Stimulated activated CD4-positive, alpha-beta T cell treated with anti-CD3 and anti-CD28 coated beads, Interleukin-2, amount 100 ng/mL, for 48 hours (primary cell): ENCODE results near the gene FGD3.

Experiments used
- DNase-seq, 2 donors: peaks; one replicate each; pipeline ENCODE4 v3.0.0-alpha.2; 2020

FGD3 gene

DNA sequence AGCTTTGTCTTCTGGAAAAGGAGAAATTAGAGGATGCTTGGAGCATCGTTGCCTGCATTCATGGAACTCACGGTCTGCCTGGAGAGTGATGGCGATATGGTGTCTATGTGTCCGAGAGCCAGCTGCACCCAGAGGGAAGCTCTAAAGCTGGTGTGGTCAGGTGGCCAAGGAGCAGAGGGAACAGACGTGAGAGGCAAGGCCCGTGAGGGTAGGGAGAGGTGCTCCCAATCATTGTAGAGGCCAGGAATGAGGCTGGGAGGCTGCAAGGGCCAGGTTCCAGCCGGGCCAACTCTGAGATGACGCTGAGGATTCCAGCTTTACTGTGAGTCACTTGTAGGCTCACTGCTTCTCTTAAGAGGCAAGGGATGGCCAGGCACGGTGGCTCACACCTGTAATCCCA is 7.6 kb downstream of the FGD3 start:
- DNase-seq, result no peak

GRCh38 chr9:92960561-92961290 is 13.4 kb downstream of the FGD3 start:
- no peak for DNase-seq

DNA sequence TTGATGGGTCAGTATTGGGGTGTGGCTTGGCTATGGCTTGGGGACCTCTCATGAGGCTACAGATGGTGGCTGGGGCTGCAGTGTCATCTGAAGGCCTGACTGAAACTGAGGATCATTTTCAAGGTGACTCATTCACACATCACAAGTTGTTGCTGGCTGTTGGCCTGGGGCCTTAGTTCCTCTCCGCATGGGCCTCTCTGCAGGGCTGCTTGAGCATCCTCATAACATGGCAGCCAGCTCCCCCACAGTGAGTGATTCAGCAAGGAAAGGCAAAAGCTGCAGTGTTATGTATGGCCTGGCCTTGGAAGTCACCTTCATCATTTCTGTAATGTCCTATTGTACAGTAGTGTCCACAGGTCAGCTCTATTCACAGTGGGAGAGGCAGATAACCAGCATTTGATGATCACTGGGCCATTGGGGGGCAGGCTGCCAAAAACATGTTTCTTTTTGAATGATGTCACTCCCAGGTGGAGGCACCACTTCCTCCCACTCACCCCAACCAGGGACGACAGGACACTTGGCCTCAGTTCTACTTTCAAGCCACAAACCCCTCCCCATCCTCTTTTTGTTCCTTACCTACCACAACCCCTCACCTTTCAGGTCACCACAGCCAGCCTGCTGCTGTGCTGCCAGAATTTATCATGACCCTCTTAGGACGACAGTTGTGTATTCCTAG is 14.4 kb downstream of the FGD3 start:
- no peak for DNase-seq

DNA sequence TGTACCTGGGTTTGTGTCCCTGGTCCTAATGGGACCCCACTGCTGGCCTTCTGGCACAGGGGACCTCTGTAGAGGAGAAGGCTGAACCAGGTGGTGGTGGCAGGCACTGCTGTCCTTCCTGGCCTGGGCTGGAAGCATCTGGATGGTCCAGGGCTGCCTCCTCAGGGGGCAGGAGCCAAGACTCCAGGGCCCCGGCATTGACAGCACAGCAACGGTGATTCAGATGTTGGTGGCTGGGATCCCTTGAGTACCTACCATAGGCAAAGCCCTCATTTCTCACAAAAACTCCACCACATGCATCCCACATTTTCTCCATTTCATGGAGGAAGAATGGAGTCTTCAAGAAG is 15.0 kb downstream of the FGD3 start:
- no peak for DNase-seq

DNA sequence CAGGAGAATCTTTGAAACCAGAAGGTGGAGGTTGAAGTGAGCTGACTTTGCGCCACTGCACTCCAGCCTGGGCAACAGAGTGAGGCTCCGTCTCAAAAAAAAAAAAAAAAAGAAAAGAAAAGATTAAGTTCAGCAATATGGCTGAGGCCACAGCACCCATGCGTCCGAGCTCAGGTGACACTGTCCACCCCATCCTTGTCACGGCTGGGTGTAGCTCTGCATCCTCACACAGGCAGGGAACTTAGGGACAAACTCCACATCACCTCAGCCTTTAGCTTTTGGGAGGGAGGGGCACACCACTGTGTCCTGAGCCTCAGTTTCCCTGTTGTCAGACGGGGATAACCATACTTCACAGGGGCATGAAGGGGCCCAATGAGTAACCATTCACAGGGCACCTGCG is 15.5 kb downstream of the FGD3 start:
- DNase-seq, result no peak

DNA sequence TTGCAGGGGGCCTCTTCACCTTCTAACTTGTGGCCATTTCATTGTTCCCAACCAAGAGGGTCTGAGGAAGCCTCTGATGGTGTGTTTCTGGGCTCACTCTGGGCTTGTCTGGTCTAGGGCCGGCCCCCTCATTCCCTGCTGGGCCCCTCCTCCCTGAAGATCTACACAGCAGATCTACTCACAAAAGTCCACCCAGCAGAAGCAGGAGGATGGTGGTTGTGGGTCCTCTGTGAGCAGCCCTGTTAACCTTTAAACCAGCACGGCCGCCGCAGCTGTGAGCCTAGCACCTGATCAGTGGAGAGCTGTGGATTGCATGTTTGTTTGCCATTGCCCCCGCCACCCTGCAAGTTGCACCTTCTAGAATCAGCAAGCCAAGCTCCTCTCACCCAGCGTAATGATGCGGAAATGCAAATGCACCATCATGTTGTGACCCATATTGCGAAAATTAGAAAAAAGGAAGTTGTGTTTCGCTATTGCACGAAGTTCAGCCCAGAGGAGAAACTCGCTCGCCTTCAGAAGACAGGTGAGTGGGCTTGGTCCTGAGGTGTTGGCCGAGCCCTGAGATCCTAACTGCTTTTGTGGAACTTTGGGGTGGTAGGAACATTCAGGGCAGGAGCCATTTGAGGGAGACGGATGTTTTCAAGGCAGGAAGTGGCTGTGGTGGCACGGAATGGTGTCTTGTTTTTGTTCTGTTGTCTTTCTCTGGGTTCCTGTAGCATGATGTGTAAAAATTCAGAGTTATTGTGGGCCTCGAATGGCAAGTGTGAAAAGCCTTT is 16.7 kb downstream of the FGD3 start:
- no peak for DNase-seq

GRCh38 chr9:92964607-92965060 is 17.3 kb downstream of the FGD3 start:
- DNase-seq, result no peak

DNA sequence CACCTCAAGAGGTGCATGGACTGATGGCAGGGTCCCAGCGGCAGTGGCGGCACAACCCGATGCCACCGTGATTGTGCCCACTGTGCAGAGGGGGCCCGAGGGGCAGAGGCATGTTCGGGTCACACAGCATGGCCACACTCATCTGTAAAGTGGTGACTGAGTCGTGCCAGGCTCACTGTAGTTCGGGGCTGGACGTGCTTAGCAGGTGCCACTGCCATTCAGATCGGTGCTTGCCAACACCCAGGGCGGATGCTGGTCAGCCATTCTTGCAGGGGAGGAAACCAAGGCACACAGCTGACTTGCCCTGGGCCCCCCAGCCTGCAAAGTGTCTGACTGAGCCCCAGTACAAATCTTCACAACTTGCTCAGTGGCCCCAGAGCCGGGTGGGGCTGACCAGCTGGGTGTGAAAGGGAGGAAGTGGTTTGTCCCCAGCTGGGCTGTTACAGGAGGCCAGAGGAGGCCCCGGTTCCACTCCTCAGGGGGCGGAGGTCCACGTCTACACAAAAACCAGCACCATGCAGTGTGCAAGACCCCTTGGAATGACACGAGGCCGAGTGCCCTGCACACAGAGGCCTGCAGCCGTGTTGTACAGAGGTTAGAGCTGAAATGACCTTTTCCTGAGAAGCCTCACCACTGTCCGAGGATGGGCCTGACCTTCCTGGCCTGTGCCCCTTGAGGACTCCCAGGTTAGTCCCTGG is 17.9 kb downstream of the FGD3 start:
- DNase-seq, result no peak

- no peak for DNase-seq
Observed at GRCh38 chr9:92965759-92966517, 18.6 kb downstream of the FGD3 start.

DNA sequence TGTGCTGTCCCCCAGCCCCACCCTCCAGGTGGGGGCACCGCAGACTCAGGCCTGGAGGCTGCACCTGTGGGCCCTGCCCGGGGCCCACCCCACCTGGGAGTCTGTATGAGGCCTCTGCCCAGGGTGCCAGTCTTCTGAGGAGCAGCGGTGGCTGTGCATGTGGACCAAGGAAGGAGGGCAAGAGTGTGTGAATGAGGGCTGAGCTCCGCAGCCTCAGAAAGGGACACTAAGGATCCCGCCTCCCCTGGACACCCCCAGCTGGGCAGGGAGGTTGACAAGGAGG is 19.1 kb downstream of the FGD3 start:
- DNase-seq, result no peak

GRCh38 chr9:92968081-92968480 is 20.8 kb downstream of the FGD3 start:
- DNase-seq, result no peak

- DNase-seq, result no peak
Observed at GRCh38 chr9:92969516-92970466, 22.5 kb downstream of the FGD3 start.

- DNase-seq, result no peak
Observed at GRCh38 chr9:92970467-92970923, 23.2 kb downstream of the FGD3 start.

DNA sequence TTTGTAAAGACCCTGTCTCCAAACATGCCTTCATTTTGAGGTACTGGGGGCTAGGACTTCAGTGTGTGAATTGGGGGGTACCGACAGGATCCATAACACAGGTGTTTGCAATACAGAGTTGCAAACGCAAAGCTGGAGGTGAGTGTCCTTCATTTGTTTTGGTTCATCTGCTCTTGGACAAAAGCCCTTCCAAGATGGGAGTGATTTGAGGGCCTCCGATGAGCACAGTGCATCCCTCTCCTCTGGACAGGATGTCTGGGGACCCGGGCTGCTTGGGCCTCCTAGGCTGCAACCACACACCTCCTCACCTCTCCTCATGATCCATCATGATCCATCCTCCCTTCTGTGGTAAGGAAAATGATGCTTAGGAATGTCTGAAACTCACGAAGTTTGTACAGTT is 23.8 kb downstream of the FGD3 start:
- no peak for DNase-seq

DNA sequence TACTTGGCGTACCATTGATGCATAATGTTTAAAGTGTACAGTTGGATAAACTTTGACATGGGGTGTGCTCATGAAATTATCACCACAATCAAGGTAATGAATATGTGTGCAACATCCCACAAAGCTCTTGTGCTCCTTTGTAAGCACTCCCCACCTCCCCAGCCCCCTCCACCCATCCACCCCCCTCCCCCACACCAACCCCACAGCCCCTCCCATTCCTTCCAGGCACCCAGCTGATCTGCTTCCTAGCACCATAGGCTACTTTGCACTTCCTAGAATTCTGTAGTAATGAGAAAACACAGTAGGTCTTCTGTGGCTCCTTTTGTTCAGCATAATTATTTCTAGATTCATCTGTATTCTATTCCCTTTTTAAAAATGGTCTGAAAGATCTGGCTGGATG is 24.5 kb downstream of the FGD3 start:
- DNase-seq, result no peak

DNA sequence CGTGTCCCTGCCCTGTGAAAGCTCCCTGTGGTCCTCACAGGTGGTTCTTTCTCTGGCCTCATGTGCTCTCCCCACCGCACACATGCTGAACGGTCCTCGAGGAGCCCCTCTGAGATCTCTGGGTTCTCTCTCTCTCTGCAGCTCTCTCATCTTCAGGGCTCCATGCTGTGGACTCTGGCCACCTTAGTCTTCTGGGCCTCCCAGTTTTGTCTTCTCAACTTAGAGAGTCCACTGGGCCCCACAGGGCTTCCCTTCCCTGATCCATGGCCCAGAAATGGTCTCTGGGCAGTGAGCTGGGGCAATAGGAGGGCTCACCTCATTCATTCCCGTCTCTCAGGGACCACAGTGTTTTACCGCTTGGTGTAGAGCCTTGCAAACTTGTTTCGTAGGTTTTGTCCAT is 26.4 kb downstream of the FGD3 start:
- DNase-seq, result no peak

DNA sequence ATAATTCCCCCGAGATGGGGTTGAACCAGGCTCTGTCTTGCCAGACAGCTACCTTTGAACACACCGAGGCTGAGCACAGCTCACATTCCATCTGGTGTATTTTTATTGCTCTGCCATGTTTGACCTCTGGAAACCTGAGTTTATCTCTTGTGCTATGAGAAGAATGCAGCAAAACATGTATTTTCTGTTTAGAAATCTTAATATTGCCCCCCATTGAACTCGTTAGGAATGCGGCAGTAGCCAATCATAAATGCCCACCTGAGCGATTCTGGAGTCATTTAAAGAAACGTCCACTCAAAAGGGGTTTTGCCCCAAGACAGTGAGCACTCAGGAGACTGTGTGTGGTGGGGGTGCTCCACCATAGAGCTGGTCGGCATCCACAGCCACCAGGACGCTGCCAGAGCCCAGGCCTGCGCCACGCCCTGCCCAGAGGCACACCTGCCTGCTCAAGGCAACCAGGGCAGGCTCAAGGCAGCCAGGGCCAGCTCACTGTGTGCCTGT is 26.9 kb downstream of the FGD3 start:
- DNase-seq, result no peak

DNA sequence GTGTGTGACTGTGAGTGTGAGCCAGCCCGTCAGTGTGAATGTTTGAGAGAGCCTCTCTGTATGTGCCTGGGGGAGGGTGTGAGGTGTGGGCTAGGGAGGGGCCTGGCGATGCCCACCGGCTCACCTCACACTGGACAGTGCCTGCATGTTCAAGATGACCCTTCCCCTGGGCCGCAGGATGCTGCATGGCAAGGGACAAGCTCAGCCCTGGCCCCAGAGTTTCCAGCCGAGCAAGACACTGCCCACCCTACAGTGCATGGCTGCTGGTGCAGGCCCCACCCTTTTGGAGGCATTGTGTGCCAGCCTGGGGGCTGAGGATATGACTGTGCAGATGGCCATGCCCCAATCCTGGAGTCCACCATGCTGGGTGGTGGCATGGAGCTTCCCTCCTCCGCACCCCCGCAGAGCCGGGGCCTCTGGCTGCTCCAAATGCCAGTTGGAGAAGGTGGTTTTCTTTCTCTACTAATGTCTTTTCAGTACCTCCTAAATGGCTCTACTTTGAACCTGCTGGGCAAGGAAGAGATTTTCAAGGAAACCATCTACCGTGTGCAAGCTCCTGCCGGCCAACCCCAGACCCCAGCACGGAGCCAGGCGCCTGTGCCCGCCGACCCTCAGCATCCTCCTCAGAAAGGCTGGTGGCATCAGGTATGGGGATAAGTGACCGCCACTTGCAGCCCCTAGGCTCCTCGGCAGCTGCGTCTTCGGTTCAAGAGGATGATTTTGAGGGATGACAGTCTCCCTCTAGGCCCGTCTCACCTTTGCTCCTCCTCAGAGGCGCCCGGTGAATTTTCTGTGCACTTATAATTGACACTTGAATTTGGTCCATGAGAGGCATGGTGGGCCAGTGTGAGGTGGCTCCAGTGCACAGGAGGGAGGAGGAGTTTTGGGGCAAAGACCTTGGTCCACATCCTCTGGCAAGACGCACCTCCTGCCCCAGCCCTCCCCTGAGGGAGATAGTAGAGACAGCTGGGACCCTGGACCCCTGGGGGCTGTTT is 27.7 kb downstream of the FGD3 start:
- DNase-seq, result no peak

GRCh38 chr9:92976431-92976830 is 29.1 kb downstream of the FGD3 start:
- DNase-seq, result no peak

DNA sequence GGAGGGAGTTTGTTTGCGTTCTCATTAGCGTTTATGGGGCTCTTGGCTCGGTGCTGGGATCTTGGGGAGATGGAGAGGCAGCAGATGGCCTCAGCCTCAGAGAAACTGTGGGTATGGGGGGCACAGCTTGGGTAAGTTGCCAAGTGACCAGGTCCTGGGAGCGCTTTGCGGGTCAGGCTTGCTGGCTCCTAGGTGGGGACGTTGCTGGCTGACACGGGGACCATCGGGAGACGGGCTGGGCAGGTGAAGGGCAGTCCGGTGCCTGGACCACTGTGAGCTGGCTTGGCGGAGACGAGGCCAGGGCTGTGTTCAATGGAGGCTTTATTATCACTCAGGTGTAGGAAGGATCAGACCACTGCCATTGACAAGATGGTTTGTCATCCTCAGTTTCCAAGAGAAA is 30.0 kb downstream of the FGD3 start:
- no peak for DNase-seq
